Measurements from ENCODE around the gene C1QTNF6.

C1QTNF6 gene

DNA sequence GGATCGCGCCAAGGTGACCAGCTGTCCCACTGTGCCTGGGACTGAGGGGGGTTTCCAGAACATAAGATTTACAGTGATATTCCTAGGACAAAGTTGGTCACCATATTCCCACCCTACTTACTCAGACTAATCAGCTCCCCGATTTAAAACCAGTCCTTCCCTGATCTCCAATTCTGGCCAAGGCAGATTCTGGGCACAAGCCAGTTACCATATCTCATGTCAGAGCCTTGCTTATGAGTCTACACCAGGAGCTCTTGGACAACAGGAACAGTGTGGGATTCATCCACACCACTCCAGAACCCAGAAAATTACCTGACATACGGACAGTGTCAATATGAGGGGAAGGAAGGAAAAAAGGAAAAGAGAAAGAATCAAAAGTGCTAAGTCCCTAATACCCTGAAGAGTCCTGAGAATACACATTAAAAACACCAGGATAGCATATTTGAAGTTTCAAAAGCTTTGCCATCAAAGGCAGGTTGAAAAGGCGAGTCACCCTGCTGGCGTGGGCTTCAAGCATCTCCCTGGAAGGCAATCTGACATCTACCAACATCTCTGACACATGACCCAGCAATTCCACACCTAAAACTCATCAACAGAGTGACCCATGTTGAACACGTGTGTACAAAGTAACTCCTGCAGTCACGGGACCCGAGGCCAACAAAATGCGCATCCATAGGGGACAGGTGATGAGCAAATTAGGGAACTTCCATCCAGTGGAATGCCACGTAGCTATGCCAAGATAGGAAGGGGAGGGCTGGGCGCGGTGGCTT, 30.3 kb downstream of the C1QTNF6 start:
- no peak for DNase-seq

DNA sequence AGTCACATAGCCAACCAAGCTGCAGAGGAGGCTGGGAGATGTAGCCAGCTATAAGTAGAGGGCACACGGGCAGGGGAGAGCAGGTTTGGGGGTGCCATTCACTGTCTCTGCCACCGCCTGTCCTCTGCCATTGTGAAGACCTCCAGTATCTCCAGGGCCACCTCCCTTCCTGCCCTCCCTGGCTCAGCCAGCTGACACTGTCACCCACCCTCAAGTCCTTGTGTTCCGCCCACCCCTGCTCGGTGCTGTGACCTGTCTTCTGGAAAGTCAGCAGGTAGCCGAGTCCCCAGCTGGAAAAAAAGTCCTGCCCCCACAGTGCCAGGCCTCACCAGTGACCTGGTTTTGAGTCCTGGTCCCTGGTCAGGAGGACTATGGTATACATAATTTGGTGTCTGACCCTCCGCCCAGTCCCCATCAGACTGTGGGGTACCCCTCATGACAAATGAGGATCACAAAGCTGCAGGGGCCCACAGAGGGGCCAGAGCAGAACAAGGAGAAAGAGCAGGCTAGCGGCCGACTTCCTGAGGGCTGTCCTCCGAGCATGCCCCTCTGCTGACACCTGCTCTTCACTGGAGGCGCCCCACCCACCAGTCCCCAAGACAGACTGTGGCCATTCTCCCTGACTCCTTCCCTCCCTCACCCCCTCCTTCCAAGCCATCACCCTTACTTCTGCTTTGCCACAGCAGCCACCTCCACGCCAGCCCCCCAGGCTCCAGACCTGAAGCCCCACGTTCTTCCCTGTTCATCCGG, 31.2 kb downstream of the C1QTNF6 start:
- no peak for DNase-seq

DNA sequence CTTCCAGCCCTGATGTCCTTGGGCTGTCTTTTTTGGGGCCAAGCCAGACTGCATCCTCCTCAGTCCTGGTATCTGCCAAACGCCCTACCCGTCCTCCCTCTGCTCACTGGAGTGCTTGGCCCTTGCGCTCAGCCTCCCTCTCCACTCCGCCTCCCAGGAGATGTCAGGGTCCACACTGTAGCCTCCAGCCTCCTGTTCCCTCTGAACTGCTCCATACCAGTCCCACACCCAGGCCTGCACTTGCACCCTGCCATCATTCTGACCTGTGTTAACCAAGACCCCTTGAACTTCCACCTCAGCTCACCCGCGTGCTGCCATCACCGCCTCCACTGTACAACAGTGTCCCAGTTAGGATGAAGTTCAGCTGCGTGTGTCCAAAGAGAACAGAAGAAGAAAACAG, 32.1 kb downstream of the C1QTNF6 start:
- no peak for DNase-seq

DNA sequence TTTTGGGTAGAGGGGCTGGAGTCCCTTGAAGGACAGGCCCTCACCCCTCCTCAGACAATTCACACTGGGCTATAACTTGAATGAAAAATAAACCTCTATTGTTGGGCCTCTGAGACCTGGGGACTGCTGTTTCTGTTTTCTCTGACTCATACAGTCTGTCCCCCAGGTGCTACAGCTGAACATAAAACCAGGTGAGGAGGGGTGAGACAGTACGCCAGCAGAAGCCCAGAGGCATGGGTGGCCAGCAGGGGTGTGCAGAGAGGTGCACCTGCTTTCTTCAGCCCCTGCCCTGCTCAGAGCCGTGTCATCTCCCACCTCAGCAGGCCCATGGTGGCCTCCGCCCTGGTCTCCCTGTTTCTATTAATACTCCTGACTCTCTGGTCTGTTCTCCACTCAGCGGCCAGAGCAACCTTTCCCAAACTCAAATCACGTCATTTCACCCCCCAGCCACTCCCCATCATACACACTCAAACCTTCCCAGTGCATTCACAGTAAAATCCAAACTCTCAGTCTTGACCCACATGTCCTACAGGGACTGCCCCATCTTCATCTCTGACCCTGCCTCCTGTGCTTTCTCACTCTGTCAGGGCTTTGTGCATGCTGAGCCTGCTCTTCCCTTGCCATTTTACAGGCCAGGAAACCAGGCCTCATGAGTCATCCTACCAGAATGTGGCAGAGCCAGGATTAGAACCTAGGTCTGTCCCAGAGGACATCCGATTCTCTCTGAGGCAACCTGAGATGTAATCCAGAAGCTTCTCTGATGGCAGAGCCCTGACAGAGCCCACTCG, 32.9 kb downstream of the C1QTNF6 start:
- no peak for DNase-seq

DNA sequence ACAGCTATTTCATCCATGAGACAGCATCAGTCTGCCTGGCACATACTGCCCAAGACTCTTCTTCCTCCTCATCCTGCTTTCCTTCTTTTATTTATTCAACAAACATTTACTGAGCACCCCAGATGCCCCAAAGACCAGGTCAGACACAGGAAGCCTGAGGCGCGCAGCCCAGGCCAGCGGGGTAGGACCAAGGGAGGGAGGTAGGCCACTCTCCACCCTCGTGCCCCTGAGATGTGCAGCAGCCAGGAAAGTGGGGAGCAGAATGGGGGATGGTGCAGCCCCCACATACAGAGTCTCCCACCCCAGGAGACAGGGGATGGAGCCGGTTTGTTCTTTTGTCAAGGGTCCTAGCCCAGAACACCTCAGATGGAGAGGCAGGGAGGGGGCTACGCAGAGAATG, 34.1 kb downstream of the C1QTNF6 start:
- no peak for DNase-seq

DNA sequence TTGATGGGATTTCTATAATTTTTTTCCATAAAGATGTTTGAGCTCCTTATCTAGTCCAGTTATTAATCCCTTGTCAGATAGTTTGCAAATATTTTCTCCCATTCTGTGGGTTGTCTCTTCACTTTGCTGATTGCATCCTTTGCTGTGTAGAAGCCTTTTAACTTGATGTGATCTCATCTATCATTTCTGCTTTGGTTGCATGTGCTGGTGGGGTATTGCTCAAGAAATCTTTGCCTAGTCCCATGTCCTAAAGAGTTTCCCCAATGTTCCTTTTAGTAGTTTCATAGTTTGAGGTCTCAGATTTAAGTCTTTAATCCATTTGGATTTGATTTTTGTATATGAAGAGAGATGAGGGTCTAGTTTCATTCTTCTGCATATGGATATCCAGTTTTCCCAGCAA, 36.6 kb downstream of the C1QTNF6 start:
- no peak for DNase-seq

DNA sequence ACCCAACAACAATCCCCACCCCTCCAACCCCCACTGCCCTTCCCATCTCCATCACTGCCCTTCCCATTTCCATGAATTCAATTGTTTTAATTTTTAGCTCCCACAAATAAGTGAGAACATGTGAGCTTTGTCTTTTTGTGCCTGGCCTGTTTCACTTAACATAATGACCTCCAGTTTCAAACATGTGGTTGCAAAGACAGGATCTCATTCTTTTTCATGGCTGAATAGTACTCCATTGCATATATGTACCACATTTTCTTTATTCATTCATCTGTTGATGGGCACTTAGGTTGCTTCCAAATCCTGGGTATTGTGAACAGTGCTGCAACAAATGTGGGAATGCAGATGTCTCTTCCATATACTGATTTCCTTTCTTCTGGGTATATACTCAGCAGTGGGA, 37.3 kb downstream of the C1QTNF6 start:
- no peak for DNase-seq

DNA sequence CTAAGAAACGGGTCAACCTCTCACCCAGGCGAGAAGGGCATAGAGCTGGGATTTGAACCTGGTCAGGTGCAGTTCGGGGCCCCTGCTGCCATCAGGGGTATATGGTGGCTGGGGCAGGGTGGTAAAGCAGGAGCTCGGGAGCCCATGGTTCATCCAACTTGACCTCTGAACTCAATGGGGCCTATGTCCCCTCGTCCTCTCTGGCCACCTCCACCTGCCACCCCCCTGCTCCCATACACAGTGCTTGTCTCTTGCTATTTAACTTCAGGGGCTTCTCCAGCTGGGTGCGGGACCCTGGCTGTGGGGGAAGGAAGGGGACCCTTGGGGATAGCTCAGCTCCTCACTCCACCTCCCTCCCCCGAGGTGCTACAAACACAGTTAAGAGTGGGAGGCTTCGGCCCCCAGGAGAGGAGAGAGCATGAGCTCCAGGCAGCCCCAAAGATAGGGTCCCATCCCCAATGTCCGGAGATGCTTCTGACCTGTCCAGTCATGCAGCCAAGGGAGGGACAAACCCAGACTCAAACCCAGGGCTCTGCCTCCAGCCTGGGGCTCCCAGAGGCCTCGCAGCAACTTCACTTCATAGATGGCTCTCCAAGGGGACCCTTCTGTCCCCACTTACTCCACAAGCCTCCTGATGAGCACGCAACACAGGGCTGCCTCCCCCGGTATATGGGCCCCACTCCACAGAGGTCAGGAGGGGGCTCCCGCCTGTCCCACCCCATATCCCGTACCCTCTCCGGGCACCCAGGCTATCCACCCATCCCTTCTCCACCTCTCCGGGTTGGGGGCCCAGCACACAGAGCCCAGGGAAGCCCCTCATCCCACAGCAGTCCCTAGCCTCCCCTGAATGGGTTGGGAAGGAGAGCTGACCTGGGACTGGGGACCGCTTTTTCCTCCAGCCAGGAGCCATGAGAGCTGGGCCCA, 39.0 kb downstream of the C1QTNF6 start:
- no peak for DNase-seq

DNA sequence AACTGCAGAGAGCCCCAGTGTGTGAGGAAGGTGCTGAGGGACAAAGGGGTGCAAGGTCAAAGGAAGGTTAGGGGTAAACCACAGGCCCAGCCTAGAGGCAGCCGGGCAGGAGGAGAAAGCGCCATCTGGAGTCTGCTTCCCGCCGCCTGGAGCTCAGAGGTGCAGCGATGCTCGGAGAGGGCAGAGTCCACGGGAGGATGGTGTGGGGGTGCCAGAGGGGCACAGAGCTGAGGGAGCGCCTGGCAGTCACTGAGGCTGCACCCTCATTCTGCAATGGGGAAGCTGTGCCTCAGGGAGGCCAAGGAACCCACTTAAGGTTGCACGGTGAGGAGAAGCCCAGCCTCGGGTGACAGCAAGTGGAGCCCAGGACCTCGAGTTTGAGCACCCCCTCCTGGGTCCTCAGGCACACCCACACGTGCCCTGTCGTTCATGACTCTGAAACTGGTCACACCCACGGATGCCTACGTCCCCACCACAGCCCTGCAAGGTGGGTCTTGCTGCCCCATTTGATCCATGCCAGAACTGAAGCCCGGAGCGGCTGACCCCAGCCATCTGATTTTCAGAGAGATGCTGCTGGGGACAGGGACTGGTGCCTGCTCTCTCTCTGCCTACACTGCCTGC, 39.9 kb downstream of the C1QTNF6 start:
- no peak for DNase-seq

DNA sequence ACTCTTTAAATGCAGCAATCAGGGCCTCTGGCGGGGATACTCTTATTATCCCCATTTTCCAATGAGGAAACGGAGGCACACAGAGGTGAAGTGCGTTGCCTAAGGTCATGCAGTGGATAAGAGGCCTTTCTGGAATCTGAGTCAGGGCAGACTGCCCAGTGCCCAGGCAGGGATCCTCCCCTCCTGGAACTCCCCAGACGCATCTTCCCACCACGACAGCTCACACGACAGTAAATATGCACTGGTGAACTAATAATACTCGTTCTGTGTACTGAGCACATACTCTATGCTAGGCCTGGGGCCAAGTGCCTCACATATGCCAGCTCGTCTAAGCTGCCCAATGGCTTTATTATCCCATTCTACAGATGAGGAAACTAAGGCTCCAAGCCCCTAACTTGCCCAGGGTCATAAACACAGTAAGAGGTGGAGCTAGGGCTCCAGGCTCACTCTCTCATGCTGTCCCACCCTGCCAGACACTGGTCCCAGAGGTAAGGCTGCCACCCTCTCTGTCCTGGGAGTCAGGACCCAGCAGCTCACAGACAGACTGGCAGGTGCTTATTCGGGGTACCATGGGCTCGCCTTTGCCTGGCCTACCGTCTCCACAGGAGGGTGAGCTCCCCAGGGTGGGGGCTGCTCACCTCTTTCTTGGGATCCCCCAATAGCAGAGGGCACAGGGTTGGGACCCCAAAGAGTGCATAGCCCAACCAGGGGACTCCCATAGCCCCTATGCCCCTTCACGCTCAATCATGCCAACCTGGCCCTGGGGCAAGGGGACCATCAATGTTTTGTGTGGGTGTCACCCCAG, 40.7 kb downstream of the C1QTNF6 start:
- DNase-seq = no peak

DNA sequence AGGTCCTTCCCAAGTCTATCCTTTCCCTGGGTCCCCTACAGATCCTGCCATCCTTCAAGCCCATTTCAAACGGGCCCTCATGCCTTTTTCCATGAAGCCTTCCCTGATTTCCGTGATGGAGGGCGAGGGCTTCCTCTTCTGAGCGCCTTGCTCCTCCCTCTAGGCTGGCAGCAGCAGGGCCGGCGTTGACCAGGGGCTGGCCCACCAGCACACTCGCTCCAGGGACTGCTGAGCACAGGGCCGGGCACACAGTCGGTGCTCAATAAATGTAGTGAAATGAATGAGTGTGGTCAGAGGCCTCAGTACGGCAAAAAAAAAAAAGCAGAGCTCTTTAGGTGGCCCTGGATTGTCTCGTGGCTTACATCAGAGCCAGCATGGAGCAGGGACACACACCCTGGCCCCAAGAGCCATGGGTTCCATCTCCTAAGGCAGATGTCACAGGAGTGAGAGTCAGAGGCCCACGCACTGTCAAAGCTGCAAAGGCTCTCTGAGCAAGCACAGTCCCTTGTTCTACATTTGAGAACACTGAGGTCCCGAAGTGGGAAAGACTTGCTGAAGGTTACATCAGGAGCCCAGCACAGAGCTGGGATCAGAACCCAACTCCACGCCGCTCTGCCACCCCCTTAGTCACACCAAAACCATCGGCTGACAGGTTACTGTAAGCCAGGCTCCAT, 41.4 kb downstream of the C1QTNF6 start:
- DNase-seq = no peak

DNA sequence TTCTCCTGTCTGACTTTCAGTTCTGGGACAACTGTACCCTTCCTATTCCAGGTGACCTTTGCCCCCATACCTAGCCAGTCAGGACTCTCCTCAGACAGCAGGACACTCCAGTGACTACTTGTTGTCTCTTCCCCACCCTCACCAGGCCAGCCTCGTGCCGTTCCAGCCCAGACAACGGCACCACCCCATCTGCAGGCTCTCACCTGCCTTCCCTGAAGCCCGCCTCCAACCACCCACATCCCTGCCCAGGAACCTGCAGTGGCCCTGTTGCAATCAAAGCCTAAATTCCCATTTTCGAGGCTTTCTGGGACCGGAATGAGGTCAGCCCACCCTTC, 42.0 kb downstream of the C1QTNF6 start:
- DNase-seq = no peak

DNA sequence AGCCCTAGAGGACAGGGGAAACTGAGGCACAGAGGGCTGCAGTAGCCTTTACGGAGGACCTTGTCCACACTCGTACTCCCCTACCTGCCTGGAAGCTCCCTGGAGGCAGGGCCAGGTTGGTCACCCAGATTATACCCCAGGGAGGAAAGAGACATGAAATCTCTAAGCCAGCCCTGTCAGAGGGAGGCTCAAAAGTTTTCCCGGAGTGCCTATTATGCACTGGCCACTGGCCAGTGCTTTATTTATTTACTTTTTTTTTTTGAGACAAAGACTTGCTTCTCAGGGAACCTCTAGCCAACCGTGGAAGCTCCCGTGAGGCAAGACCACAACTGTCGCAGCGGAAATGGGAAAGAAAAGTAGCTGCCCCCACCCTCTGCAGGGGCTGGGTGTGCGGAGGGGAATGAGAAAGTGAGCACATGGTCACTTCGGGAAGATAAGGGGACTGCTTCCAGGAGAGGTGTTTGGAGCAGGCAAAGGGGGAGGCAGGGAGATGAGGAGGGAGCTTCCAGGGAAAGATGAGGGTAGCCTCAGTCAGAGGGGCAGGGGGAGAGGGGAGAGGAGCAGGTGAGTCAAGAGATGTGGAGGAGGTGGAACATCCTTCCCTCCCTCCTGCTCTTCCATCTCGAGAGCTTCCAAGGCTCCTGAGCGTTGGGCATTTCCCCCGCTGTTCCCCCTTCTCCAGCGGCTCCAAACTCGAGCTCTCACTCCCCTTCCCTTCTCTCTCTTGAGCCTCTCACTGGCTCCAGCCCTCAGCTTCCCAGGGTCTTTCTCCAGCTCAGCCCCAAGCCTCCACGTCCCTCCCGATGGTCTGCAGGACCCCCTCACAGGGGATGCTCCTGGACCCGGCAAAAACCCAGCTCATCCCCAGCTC, 42.6 kb downstream of the C1QTNF6 start:
- no peak for DNase-seq

DNA sequence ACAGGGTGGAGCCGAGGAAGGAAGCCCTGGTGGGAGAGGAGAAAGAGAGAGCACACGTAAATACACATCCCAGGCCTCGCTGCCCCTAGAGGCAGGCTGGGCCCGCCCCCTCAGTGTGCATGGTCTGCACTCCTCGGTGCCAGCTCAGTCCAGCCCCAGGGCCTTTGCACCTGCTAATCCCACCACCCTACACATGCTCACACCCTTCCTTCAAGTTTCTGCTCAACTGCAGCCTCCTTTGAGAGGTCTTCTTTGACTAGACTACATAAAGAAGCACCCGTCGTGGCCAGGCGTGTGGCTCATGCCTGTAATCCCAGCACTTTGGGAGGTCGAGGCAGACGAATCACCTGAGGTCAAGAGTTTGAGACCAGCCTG, 43.9 kb downstream of the C1QTNF6 start:
- no peak for DNase-seq

DNA sequence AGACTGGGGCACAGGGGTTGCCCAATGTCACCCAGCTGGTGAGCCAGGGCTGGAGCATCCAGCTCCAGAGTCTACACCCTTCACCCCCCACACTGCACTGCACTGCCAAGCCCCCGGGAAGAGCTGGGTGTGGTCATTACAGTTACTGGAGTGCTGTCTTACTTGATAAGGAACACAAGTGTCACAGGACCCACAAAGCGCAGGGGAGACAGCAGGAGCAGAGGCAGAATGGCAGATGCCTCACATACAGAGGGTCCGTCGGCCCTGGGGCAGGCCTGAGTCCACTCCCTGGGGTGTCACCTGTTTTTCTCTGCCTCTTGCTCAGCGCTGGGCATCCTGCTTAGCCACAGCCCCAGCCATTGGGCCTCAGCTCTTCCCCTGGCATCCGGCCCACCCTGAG, 46.1 kb downstream of the C1QTNF6 start:
- no peak for DNase-seq

DNA sequence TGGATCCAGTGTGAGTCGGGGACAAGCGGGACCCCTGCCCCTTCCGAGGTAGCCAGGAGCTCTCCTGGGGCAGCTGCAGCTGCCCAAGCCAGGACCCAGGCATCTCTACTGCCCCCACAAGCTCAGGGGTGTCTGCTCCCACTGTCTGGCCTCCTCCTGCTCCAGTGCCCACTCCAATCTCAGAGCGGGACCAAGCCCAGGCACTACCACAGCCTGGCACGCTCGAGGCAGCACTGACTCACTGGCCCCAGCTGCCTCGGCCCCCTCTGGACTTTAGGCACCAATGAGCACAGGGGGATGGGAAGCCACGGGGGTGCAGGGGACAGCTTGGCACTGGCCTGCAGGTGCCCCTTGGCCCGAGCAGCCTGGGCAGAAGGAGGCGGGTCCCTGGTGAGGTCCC, 46.6 kb downstream of the C1QTNF6 start:
- no peak for DNase-seq

DNA sequence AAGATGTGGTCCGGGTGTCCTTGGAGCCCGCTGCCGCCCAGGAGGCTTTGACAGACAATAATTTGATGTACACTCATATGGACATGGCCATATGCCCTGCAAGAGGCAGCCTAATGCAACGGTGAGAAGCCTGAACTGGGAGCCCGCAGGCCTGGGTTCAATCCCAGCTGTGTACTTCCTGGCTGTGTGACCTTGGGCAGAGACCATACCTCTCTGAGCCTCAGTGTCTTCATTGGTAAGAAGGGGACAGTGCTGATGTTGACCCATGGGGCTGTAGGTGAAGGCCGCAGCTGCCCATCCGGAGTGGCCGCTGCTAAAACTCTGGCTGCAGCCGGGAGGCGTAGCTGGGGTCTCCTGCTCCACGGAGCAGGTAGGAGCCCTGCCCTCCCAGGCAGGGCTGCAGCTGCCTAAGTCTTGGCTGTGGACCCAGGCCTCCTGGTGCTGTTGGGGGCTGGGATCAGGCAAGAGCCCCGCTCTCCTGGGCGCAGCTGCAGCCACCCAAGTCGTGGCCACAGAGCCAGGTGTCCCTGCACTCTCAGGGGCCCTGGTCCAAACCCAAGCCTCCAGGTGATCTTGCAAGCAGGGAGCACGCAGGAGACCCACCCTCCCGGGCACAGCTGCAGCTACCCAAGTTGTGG, 47.2 kb downstream of the C1QTNF6 start:
- DNase-seq = no peak

DNA sequence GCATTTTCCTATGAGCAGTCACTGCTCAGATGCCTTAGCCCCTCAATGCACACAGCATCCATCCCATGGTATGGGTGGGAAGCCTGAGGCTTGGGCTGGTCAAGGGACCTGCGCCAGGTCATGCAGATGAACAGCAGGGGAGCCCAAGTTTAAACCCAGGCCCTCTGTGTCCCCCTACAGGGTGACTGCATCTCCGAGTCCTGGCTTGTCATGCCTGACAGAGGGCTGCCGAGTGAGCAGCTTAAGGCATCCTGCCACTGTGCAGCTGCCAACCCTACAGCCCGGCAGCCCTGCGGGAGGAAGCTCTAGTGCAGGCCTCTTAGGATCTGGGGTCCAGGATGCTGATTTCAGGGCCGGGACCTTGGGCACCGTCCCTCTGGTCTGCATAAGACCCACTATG, 48.3 kb downstream of the C1QTNF6 start:
- no peak for DNase-seq

DNA sequence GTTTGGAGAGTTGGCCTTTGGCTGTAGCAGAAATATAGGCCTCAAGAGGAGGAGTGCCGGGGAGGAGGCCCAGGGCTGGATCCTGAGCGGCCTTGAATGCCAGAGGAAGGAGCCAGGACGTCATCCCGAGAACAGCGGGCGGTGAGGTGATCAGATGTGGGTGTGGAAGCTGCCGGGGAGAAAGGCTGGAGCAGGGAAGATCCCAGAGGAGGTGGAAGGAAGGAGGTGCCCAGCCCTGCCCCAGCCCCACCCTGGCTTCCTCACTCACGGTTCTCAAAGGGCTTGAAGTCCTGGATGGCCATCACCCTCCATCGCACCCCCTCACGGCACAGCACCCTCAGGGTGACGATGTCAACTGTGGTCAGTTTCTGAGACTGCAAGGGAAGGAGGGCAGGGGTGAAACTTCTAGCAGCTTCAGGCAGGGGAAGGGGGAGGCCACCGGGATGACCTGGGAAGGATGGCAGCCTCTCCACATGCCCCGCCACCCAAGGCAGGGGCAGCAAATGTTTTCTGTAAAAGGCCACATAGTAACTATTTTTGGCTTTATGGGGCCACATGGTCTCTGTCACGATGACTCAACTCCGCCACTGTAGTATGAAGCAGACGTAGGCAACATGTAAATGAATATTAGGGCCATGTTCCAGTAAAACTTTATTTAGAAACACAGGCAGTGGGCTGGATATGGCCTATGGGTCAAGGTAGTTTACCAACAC, 49.0 kb downstream of the C1QTNF6 start:
- DNase-seq = no peak

Measured in NCI-H1694 treated with DMSO at 0.1 percent for 48 hours (cell line).